ENCODE measurements around the gene LIN28B.

LIN28B gene

DNA sequence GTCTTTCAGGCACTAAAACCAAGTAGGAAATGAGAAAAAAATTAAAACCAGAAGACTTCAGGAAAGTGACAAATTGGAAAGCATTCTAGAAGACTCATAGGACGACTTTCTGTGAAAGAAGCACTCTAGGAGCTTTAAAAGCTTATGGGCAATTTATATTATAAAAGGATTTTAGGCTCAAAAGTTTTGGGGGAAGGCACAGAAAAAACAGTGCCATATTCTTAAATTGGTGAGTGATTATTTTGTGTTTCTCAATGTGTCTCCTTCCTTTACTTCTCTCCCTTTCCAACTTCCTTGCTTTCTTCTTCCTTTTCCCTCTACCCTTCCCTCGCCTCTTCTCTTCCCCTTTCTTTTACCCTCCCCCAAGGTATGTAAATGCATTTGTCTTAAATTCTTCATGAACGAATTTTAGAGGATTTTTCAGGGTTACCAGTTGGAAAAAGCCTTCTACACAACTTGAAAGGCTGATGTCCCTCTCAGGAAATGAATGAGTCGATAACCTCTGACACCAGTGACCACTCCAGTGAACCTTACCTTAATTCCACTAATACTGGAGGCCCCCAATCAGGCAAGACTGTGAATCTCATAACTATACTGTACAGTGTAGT lies 2.6 kb upstream of the LIN28B start:
- Histone ChIP-seq H3K27me3 (ENCODE audit: insufficient read depth, poor library complexity, severe bottlenecking) (peaks cover 58% of the 10 kb centered on the region), H3K4me3 (replicated peaks; ENCODE audit: insufficient read depth, low read length) (no peak overlapping the region), H3K27ac (replicated peaks) (no peak overlapping the region)
- DNase-seq (ENCODE audit: low read depth in 1 of 2, low spot score in 1 of 2) = no peak
- TF ChIP-seq POLR2AphosphoS5 (IDR thresholded peaks at IDR 0.05; ENCODE audit: low read depth) (no peak), GABPA (IDR thresholded peaks at IDR 0.05; ENCODE audit: low read depth) (no peak), SPI1 (IDR thresholded peaks at IDR 0.05; ENCODE audit: borderline replicate concordance, low read depth) (no peak)
- TF ChIP-seq, protein P1, sequence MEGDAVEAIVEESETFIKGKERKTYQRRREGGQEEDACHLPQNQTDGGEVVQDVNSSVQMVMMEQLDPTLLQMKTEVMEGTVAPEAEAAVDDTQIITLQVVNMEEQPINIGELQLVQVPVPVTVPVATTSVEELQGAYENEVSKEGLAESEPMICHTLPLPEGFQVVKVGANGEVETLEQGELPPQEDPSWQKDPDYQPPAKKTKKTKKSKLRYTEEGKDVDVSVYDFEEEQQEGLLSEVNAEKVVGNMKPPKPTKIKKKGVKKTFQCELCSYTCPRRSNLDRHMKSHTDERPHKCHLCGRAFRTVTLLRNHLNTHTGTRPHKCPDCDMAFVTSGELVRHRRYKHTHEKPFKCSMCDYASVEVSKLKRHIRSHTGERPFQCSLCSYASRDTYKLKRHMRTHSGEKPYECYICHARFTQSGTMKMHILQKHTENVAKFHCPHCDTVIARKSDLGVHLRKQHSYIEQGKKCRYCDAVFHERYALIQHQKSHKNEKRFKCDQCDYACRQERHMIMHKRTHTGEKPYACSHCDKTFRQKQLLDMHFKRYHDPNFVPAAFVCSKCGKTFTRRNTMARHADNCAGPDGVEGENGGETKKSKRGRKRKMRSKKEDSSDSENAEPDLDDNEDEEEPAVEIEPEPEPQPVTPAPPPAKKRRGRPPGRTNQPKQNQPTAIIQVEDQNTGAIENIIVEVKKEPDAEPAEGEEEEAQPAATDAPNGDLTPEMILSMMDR (IDR thresholded peaks at IDR 0.05; ENCODE audit: insufficient read depth, low read length) = no peak
- TF ChIP-seq, protein P2, sequence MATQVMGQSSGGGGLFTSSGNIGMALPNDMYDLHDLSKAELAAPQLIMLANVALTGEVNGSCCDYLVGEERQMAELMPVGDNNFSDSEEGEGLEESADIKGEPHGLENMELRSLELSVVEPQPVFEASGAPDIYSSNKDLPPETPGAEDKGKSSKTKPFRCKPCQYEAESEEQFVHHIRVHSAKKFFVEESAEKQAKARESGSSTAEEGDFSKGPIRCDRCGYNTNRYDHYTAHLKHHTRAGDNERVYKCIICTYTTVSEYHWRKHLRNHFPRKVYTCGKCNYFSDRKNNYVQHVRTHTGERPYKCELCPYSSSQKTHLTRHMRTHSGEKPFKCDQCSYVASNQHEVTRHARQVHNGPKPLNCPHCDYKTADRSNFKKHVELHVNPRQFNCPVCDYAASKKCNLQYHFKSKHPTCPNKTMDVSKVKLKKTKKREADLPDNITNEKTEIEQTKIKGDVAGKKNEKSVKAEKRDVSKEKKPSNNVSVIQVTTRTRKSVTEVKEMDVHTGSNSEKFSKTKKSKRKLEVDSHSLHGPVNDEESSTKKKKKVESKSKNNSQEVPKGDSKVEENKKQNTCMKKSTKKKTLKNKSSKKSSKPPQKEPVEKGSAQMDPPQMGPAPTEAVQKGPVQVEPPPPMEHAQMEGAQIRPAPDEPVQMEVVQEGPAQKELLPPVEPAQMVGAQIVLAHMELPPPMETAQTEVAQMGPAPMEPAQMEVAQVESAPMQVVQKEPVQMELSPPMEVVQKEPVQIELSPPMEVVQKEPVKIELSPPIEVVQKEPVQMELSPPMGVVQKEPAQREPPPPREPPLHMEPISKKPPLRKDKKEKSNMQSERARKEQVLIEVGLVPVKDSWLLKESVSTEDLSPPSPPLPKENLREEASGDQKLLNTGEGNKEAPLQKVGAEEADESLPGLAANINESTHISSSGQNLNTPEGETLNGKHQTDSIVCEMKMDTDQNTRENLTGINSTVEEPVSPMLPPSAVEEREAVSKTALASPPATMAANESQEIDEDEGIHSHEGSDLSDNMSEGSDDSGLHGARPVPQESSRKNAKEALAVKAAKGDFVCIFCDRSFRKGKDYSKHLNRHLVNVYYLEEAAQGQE (IDR thresholded peaks at IDR 0.05; ENCODE audit: insufficient replicate concordance, low read depth) = no peak

GRCh38 chr6:104955491-104955890 lies 1.4 kb upstream of the LIN28B start:
- no peak overlapping the region for H3K27ac ChIP-seq (replicated peaks)

GRCh38 chr6:104955927-104956730 lies 778 bp upstream of the LIN28B start:
- Histone ChIP-seq H3K4me3 (replicated peaks; ENCODE audit: insufficient read depth, low read length) (no peak overlapping the region), H3K27me3 (ENCODE audit: insufficient read depth, poor library complexity, severe bottlenecking) (peaks cover 60% of the 10 kb centered on the region), H3K27ac (replicated peaks) (no peak overlapping the region)
- DNase-seq (ENCODE audit: low read depth in 1 of 2, low spot score in 1 of 2) = no peak
- TF ChIP-seq, protein P2 (IDR thresholded peaks at IDR 0.05; ENCODE audit: insufficient replicate concordance, low read depth) = no peak
- TF ChIP-seq, protein P1 (IDR thresholded peaks at IDR 0.05; ENCODE audit: insufficient read depth, low read length) = no peak
- TF ChIP-seq SPI1 (IDR thresholded peaks at IDR 0.05; ENCODE audit: borderline replicate concordance, low read depth) = no peak
- no peak for TF ChIP-seq GABPA (IDR thresholded peaks at IDR 0.05; ENCODE audit: low read depth)
- no peak for TF ChIP-seq POLR2AphosphoS5 (IDR thresholded peaks at IDR 0.05; ENCODE audit: low read depth)

More at GRCh38 chr6:104955491-104955890, 1.4 kb upstream of the LIN28B start:
- Histone ChIP-seq H3K27me3 (ENCODE audit: insufficient read depth, poor library complexity, severe bottlenecking) (peaks cover 62% of the 10 kb centered on the region), H3K4me3 (replicated peaks; ENCODE audit: insufficient read depth, low read length) (no peak overlapping the region)
- DNase-seq (ENCODE audit: low read depth in 1 of 2, low spot score in 1 of 2) = no peak
- TF ChIP-seq GABPA (IDR thresholded peaks at IDR 0.05; ENCODE audit: low read depth) (no peak), SPI1 (IDR thresholded peaks at IDR 0.05; ENCODE audit: borderline replicate concordance, low read depth) (no peak), POLR2AphosphoS5 (IDR thresholded peaks at IDR 0.05; ENCODE audit: low read depth) (no peak)
- TF ChIP-seq, protein P2 (IDR thresholded peaks at IDR 0.05; ENCODE audit: insufficient replicate concordance, low read depth) = no peak
- TF ChIP-seq, protein P1 (IDR thresholded peaks at IDR 0.05; ENCODE audit: insufficient read depth, low read length) = no peak
